Measurements from ENCODE around the gene RAB38. TPM values are rescaled to one million over a fixed set of nuclear protein-coding genes. Genes with fewer than 3 reads are reported as not detected.

The RAB38 gene
- total RNA-seq, 1 donor from 2014 or later, result 192 TPM

- H3K4me3 ChIP-seq (ENCODE audit: low read depth, low read length), result no peak overlapping the region
- DNase-seq (ENCODE audit: low read depth), result no peak
- no peak for FAIRE-seq
- H3K27me3 ChIP-seq (ENCODE audit: control insufficient read depth, insufficient read depth, low read length), result no peaks in the 10 kb centered on the region
- TF ChIP-seq CTCF (IDR thresholded peaks at IDR 0.05; ENCODE audit: insufficient read depth, low read length, severe bottlenecking), result no peak
- no peaks in the 10 kb centered on the region for H3K36me3 ChIP-seq (ENCODE audit: control insufficient read depth, insufficient read depth, low read length)
Measured at GRCh38 chr11:88089134-88089533, 86.1 kb downstream of the RAB38 start.

- Histone ChIP-seq H3K27me3 (ENCODE audit: control insufficient read depth, insufficient read depth, low read length) (no peaks in the 10 kb centered on the region), H3K36me3 (ENCODE audit: control insufficient read depth, insufficient read depth, low read length) (no peaks in the 10 kb centered on the region), H3K4me3 (ENCODE audit: low read depth, low read length) (no peak overlapping the region)
- DNase-seq (ENCODE audit: low read depth) (no peak), FAIRE-seq (no peak)
- TF ChIP-seq CTCF (IDR thresholded peaks at IDR 0.05; ENCODE audit: insufficient read depth, low read length, severe bottlenecking), result no peak
Measured at GRCh38 chr11:88087337-88087736, 87.9 kb downstream of the RAB38 start.

- DNase-seq (ENCODE audit: low read depth) (no peak), FAIRE-seq (no peak)
Measured at GRCh38 chr11:88086297-88086696, 88.9 kb downstream of the RAB38 start.

GRCh38 chr11:88070437-88070836, 104.8 kb downstream of the RAB38 start:
- no peaks in the 10 kb centered on the region for H3K36me3 ChIP-seq (ENCODE audit: control insufficient read depth, insufficient read depth, low read length)
- H3K4me3 ChIP-seq (ENCODE audit: low read depth, low read length), result no peak overlapping the region
- no peak for FAIRE-seq
- no peaks in the 10 kb centered on the region for H3K27me3 ChIP-seq (ENCODE audit: control insufficient read depth, insufficient read depth, low read length)
- DNase-seq (ENCODE audit: low read depth), result no peak
- TF ChIP-seq CTCF (IDR thresholded peaks at IDR 0.05; ENCODE audit: insufficient read depth, low read length, severe bottlenecking), result no peak

More at GRCh38 chr11:88086297-88086696, 88.9 kb downstream of the RAB38 start:
- Histone ChIP-seq H3K27me3 (ENCODE audit: control insufficient read depth, insufficient read depth, low read length) (no peaks in the 10 kb centered on the region), H3K36me3 (ENCODE audit: control insufficient read depth, insufficient read depth, low read length) (no peaks in the 10 kb centered on the region), H3K4me3 (ENCODE audit: low read depth, low read length) (no peak overlapping the region)
- TF ChIP-seq CTCF (IDR thresholded peaks at IDR 0.05; ENCODE audit: insufficient read depth, low read length, severe bottlenecking), result no peak

GRCh38 chr11:88068848-88069554, 106.2 kb downstream of the RAB38 start:
- TF ChIP-seq CTCF (IDR thresholded peaks at IDR 0.05; ENCODE audit: insufficient read depth, low read length, severe bottlenecking), result no peak
- no peaks in the 10 kb centered on the region for H3K27me3 ChIP-seq (ENCODE audit: control insufficient read depth, insufficient read depth, low read length)
- DNase-seq (ENCODE audit: low read depth) (no peak), FAIRE-seq (no peak)
- H3K4me3 ChIP-seq (ENCODE audit: low read depth, low read length), result no peak overlapping the region
- no peaks in the 10 kb centered on the region for H3K36me3 ChIP-seq (ENCODE audit: control insufficient read depth, insufficient read depth, low read length)

- DNase-seq (ENCODE audit: low read depth), result no peak
- no peaks in the 10 kb centered on the region for H3K36me3 ChIP-seq (ENCODE audit: control insufficient read depth, insufficient read depth, low read length)
- no peaks in the 10 kb centered on the region for H3K27me3 ChIP-seq (ENCODE audit: control insufficient read depth, insufficient read depth, low read length)
- no peak for FAIRE-seq
- TF ChIP-seq CTCF (IDR thresholded peaks at IDR 0.05; ENCODE audit: insufficient read depth, low read length, severe bottlenecking), result no peak
- no peak overlapping the region for H3K4me3 ChIP-seq (ENCODE audit: low read depth, low read length)
Measured at GRCh38 chr11:88066090-88066489, 109.2 kb downstream of the RAB38 start.

Measured in bronchial epithelial cell (primary cell).